SK-MEL-5 (cell line): ENCODE measurements around the gene DCTD. TPM values are rescaled to one million over a fixed set of nuclear protein-coding genes. Genes with fewer than 3 reads are reported as not detected.

ENCODE experiments used
- DNase-seq: peaks from one replicate; pipeline ENCODE4 v3.0.0-alpha.2; 2016; ENCODE audit warnings: low read depth, low spot score
- in situ Hi-C: cut with HindIII; loops from 2 replicates; pipeline ENCODE4 v1.10.0; 2016; ENCODE audit warnings: low sequenced_read_pairs, high pct_unique_total_duplicates, low pct_unique_long_range_greater_than_20kb
- total RNA-seq: library from RNA; depleted of rRNA; stranded (reverse); fragments of >200 nt; shearing (Covaris generic); gene quantifications from 2 replicates; pipeline ENCODE4 v1.2.3, GENCODE V29; 2014

Gene DCTD
- total RNA-seq, 1 experiment from 2014 or later: 82.2 TPM

- in situ Hi-C loops: no loop called here
- no peak for DNase-seq
Observed at GRCh38 chr4:182924497-182924896, 7.3 kb upstream of the DCTD start.

GRCh38 chr4:182923796-182924340 lies 6.7 kb upstream of the DCTD start:
- no peak for DNase-seq
- in situ Hi-C loops: no loop called here

- no peak for DNase-seq
- in situ Hi-C loops: no loop called here
Observed at GRCh38 chr4:182923366-182923765, 6.2 kb upstream of the DCTD start.

- peak; percentile 33 for DNase-seq
- in situ Hi-C loops: no loop called here
Observed at GRCh38 chr4:182922501-182923284, 5.5 kb upstream of the DCTD start.

- no peak for DNase-seq
- in situ Hi-C loops: no loop called here
Observed at GRCh38 chr4:182921608-182922007, 4.4 kb upstream of the DCTD start.

GRCh38 chr4:182920676-182921075 lies 3.5 kb upstream of the DCTD start:
- DNase-seq: no peak
- in situ Hi-C loops: no loop called here

- no peak for DNase-seq
- in situ Hi-C loops: no loop called here
Observed at GRCh38 chr4:182918791-182919302, 1.7 kb upstream of the DCTD start.

- in situ Hi-C loops: no loop called here
Observed at GRCh38 chr4:182918044-182918607, 940 bp upstream of the DCTD start.

GRCh38 chr4:182916483-182917181 lies 554 bp downstream of the DCTD start:
- in situ Hi-C loops: no loop called here
- DNase-seq: peak; percentile 54

More at GRCh38 chr4:182918044-182918607, 940 bp upstream of the DCTD start:
- DNase-seq: no peak

- no peak for DNase-seq
- in situ Hi-C loops: no loop called here
Observed at GRCh38 chr4:182914357-182914756, 2.8 kb downstream of the DCTD start.

- no peak for DNase-seq
- in situ Hi-C loops: no loop called here
Observed at GRCh38 chr4:182913621-182914020, 3.6 kb downstream of the DCTD start.

- in situ Hi-C loops: no loop called here
- no peak for DNase-seq
Observed at GRCh38 chr4:182913036-182913435, 4.2 kb downstream of the DCTD start.

- in situ Hi-C loops: no loop called here
- no peak for DNase-seq
Observed at GRCh38 chr4:182908124-182908523, 9.1 kb downstream of the DCTD start.

- in situ Hi-C loops: no loop called here
- DNase-seq: no peak
Observed at GRCh38 chr4:182907396-182907795, 9.8 kb downstream of the DCTD start.

GRCh38 chr4:182906786-182907185 lies 10.4 kb downstream of the DCTD start:
- DNase-seq: no peak
- in situ Hi-C loops: no loop called here

- no peak for DNase-seq
- in situ Hi-C loops: no loop called here
Observed at GRCh38 chr4:182905038-182905437, 12.1 kb downstream of the DCTD start.

- no peak for DNase-seq
- in situ Hi-C loops: no loop called here
Observed at GRCh38 chr4:182904211-182904761, 12.9 kb downstream of the DCTD start.

- no peak for DNase-seq
- in situ Hi-C loops: no loop called here
Observed at GRCh38 chr4:182903013-182903412, 14.2 kb downstream of the DCTD start.
